ENCODE results near the gene GPM6B.

Gene GPM6B, protein sequence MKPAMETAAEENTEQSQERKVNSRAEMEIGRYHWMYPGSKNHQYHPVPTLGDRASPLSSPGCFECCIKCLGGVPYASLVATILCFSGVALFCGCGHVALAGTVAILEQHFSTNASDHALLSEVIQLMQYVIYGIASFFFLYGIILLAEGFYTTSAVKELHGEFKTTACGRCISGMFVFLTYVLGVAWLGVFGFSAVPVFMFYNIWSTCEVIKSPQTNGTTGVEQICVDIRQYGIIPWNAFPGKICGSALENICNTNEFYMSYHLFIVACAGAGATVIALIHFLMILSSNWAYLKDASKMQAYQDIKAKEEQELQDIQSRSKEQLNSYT

DNA sequence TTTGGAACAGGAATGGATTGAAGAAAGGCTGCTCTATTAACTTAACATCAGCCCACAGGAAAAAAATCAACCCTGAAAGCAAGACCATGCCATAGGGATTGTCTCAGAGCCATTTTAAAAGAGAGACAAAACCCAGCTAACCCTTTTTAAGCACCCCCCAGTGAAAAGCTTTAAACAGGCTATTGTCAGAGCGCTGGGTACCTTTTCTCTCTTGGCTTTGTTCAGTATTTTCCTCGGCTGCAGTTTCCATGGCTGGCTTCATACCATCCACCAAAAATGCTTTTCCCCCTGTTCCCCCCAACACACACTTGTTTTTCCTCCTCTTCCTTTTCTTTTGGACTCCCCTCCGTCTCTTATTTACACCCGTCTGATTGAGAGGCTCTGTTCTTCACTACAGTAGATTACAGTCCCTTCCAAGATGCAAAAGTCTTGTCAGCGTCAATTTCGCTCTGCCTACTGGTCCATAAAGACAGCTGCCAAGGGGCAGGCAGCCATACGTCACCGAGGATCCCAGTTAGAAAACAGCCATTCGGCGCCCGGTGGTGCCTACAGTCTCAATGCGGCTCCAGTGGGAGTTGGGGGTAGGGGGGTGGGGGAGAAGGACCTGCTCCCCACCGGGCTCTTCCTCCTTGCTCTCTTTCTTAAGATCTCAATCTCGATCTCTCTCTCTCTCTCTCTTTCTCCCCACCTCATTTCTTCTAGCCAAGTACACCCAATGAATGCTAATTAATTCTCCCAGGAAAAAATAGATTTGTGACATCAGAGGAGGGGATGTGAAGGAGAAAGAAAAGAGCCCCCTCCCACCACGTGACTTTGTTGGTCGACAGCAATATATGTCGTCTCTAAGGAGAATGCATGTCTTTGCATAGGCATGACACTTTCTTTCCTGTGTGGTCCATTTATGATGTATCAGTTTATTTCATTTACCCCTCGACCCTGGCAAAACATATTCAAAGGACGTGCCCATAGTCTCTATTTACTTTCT, at the start of gene GPM6B:
TSS of gene GPM6B (minus strand) at position 451 of the 985 bp plus-strand sequence. CDS start at position 262, 189 bp downstream.
- H3K27ac ChIP-seq, result no peak within 1 kb of the TSS
- no peak for TF ChIP-seq ZFX (IDR thresholded peaks at IDR 0.05)
- TF ChIP-seq, protein P1, sequence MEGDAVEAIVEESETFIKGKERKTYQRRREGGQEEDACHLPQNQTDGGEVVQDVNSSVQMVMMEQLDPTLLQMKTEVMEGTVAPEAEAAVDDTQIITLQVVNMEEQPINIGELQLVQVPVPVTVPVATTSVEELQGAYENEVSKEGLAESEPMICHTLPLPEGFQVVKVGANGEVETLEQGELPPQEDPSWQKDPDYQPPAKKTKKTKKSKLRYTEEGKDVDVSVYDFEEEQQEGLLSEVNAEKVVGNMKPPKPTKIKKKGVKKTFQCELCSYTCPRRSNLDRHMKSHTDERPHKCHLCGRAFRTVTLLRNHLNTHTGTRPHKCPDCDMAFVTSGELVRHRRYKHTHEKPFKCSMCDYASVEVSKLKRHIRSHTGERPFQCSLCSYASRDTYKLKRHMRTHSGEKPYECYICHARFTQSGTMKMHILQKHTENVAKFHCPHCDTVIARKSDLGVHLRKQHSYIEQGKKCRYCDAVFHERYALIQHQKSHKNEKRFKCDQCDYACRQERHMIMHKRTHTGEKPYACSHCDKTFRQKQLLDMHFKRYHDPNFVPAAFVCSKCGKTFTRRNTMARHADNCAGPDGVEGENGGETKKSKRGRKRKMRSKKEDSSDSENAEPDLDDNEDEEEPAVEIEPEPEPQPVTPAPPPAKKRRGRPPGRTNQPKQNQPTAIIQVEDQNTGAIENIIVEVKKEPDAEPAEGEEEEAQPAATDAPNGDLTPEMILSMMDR (conservative IDR thresholded peaks at IDR 0.05), result no peak

DNA sequence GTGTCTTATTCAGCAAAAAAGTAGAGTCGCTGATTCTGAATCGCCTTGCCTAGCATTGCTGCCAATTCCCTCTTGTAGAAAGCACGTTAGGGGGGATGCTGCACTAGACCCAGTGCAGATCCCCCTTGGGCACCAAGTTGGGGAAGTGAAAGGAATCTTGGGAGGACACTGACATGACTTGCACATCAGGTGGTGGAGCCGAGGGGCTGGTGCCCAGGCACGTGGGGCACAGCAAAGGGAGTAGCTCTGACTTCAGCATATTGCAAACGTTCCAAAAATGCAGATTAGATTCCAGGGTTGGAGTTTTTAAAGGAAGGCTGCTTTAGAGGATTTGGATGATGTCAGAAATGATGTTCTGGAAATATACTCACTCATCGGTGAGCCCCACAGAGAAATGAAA, 47.4 kb upstream of the GPM6B start:
- no peak for TF ChIP-seq ZFX (IDR thresholded peaks at IDR 0.05)
- TF ChIP-seq, protein P1 (conservative IDR thresholded peaks at IDR 0.05), result no peak

DNA sequence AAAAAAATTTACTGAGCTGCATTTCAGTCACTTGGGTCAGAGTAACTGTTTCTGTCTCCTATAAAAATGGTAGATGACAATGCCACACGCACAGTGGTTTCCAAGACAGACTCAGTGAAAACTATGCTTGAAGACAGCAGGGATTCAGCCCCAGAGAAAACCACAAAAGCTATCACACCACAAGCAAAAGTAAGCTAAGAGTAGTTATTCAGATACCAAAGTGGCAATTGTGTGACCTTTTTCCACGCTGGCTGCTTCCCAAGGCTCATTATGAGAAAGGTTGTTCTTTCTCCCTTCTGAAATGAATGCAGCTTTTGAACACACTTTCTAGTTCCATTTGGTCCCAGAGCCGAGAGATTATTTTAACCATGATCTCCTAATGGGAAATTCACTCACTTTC, 46.4 kb upstream of the GPM6B start:
- no peak overlapping the region for H3K27ac ChIP-seq
- TF ChIP-seq ZFX (IDR thresholded peaks at IDR 0.05), result no peak
- TF ChIP-seq, protein P1 (conservative IDR thresholded peaks at IDR 0.05), result no peak

More for the DNA sequence above, 47.4 kb upstream of the GPM6B start:
- H3K27ac ChIP-seq, result no peak overlapping the region

DNA sequence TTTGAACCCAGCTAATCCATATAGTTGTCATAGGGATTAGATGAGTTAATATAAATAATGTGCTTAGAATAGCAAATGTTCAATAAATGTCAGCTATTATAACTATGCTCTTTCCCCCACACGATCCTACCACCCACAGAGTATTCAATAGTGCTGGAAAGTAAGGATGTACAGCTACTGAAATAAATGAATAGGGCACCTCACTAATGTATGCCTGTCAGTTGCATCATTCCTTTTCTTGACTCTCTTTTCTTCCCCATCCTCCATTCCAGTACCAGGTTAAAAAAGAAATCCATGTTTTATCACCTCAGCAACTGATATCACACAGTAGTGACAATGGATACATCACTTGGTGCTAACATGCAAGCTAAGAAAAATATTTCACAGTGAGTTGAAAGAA, 42.8 kb upstream of the GPM6B start:
- no peak for TF ChIP-seq ZFX (IDR thresholded peaks at IDR 0.05)
- TF ChIP-seq, protein P1 (conservative IDR thresholded peaks at IDR 0.05), result no peak
- H3K27ac ChIP-seq, result no peak overlapping the region

DNA sequence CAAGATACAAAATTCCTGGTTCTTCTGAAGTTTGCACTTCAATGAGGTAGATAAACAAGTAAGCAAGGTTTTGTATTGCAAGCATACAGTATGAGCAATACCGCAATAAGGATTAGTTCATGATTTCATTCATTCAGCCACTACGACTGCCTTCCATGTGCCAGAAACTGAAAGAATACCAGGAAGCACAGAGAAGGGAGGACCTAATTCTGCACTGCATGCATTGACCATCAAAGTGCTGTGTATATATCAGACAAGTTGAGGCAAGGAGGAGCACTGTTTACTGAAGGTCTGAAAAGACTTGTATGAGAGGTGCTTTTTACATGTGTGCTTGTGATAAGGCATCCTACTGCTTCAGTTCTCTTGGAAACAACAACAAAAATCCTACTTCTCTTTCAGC, 40.9 kb upstream of the GPM6B start:
- no peak overlapping the region for H3K27ac ChIP-seq
- TF ChIP-seq ZFX (IDR thresholded peaks at IDR 0.05), result no peak
- TF ChIP-seq, protein P1 (conservative IDR thresholded peaks at IDR 0.05), result no peak

DNA sequence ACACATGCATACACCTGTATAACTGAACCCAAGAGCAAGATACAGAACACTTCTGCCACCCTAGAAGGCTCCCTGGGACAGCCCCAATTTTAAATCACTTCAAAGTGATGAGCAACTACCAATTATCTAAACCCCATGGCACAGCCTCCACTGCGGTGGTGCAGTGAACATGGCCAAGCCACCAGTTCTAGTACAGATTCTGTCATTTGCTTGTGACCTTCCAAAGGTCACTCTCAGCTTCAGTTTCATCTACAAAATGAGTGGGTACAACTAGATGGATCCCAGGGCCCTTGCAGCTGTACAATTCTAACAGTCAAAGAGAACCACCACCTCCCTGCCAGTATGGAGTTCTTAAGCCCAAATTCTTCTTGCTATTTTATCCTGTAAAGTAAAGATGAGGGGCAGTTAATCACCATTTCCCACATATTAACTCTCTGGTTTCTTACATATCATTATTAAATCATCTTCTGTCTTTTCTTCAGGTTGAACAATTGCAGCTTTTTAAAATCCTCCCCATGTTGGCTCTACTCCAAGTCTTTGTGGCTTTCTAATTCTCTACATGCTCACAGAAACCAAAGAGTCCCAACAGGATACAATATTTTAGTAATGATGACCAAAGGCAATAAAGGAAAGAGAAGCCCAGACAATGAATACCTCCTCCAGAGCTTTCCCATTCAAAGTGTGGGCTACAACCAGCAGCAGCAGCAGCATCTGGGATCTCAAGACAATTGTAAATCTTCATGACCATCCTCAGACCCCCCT, 39.0 kb upstream of the GPM6B start:
- TF ChIP-seq ZFX (IDR thresholded peaks at IDR 0.05), result no peak
- TF ChIP-seq, protein P1 (conservative IDR thresholded peaks at IDR 0.05), result no peak
- no peak overlapping the region for H3K27ac ChIP-seq

Data from C4-2B (cell line).